ENCODE measurements around the gene GDPD2. TPM values are rescaled to one million over a fixed set of nuclear protein-coding genes. Genes with fewer than 3 reads are reported as not detected.

Gene GDPD2
- total and polyA plus RNA-seq, 12 donors = not detected

- Histone ChIP-seq H3K9me3 (no peaks in the 10 kb centered on the region), H3K4me1 (no peaks in the 10 kb centered on the region), H3K36me3 (no peaks in the 10 kb centered on the region), H3K27me3 (peaks cover 0 to 35% (median 0%) of the 10 kb centered on the region in 7 donors), H3K4me3 (no peak overlapping the region), H3K27ac (no peak overlapping the region)
- 62 to 68% methylated on average over 10 of the region's 10 CpGs for WGBS, 2 donors
- TF ChIP-seq CTCF (IDR thresholded peaks at IDR 0.05) = no peak
- intact Hi-C loops (cut with DNase I) = loop anchor here in 1 of 10 donors (10.0 kb wide), 1 partner anchor 229 kb away; no protein-coding TSS in a partner anchor
- DNase-seq (no peak), ATAC-seq (no peak)
Observed at GRCh38 chrX:70423936-70424675, 992 bp downstream of the GDPD2 start.

- Histone ChIP-seq H3K4me3 (no peak overlapping the region), H3K4me1 (no peaks in the 10 kb centered on the region), H3K9me3 (no peaks in the 10 kb centered on the region), H3K27me3 (peaks cover 0 to 35% (median 0%) of the 10 kb centered on the region in 7 donors), H3K36me3 (no peaks in the 10 kb centered on the region), H3K27ac (no peak overlapping the region)
- intact Hi-C loops (cut with DNase I) = loop anchor here in 1 of 10 donors (10.0 kb wide), 1 partner anchor 230 kb away; no protein-coding TSS in a partner anchor
- no peak for TF ChIP-seq CTCF (IDR thresholded peaks at IDR 0.05)
- DNase-seq (no peak), ATAC-seq (no peak)
- 81 to 87% methylated on average over 10 of the region's 10 CpGs for WGBS, 2 donors
Observed at GRCh38 chrX:70424801-70425200, 1.7 kb downstream of the GDPD2 start.

- H3K27me3 ChIP-seq = peaks cover 0 to 26% (median 0%) of the 10 kb centered on the region in 7 donors
- H3K27ac ChIP-seq = no peak overlapping the region
- DNase-seq (no peak), ATAC-seq (no peak)
- no peaks in the 10 kb centered on the region for H3K36me3 ChIP-seq
- H3K4me1 ChIP-seq = no peaks in the 10 kb centered on the region
- H3K4me3 ChIP-seq = no peak overlapping the region
- no peak for TF ChIP-seq CTCF (IDR thresholded peaks at IDR 0.05)
- intact Hi-C loops (cut with DNase I) = loop anchor here in 1 of 10 donors (10.0 kb wide), 1 partner anchor 232 kb away; no protein-coding TSS in a partner anchor
- 87 to 92% methylated on average over 11 to 15 of the region's 15 CpGs for WGBS, 2 donors
- H3K9me3 ChIP-seq = no peaks in the 10 kb centered on the region
Observed at GRCh38 chrX:70426286-70427278, 3.5 kb downstream of the GDPD2 start.

- H3K27me3 ChIP-seq = peaks cover 0 to 26% (median 0%) of the 10 kb centered on the region in 7 donors
- no peaks in the 10 kb centered on the region for H3K9me3 ChIP-seq
- H3K4me1 ChIP-seq = no peaks in the 10 kb centered on the region
- no peak for TF ChIP-seq CTCF (IDR thresholded peaks at IDR 0.05)
- no peaks in the 10 kb centered on the region for H3K36me3 ChIP-seq
- DNase-seq (no peak), ATAC-seq (no peak)
- H3K27ac ChIP-seq = no peak overlapping the region
- intact Hi-C loops (cut with DNase I) = loop anchor here in 1 of 10 donors (10.0 kb wide), 1 partner anchor 233 kb away; no protein-coding TSS in a partner anchor
- no peak overlapping the region for H3K4me3 ChIP-seq
- WGBS, 2 donors = 66 to 74% methylated on average over 2 of the region's 2 CpGs
Observed at GRCh38 chrX:70427365-70427764, 4.3 kb downstream of the GDPD2 start.
